IMR-90 (cell line): ENCODE data around the gene ANK2.

Experiments used
- BHLHE40 ChIP-seq: fragments of 150-350 bp; IDR thresholded peaks from 2 replicates; pipeline ENCODE4 v1.6.1; 2016; ENCODE audit warnings: mild to moderate bottlenecking, low read depth, low read length
- CEBPB ChIP-seq: IDR thresholded peaks from 2 replicates; pipeline ENCODE4 v1.6.1; 2012; ENCODE audit warnings: low read depth, low read length, improper control_type of control experiment
- TF ChIP-seq, protein P1 (sequence below): conservative IDR thresholded peaks from 2 replicates; pipeline ENCODE4 v1.5.1; 2012; ENCODE audit warnings: mild to moderate bottlenecking, low read depth, low read length, improper control_type of control experiment
- TF ChIP-seq, protein P2 (sequence below): fragments of 150-350 bp; IDR thresholded peaks from 2 replicates; pipeline ENCODE4 v1.6.1; 2016; ENCODE audit warnings: low read depth, mild to moderate bottlenecking, low read length, moderate library complexity, borderline replicate concordance

DNA sequence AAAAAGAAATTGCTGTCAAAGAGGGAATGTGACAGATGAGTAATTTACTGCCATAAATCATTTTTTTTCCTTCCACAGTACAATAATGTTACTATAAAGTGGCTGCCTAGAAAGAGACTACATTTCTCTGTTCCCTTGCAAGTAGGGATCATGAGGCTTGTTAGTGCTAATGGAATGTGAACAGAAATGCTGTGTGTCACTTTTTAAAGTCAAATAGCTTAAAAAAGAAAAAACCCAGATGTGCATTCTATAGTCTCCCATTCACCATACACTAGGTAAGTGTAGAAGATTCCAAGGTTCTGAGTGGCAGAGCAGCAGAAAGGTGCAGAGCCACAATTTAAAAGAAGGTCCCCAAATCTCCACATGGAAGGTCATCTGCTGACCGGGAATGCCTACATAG is 383.7 kb downstream of the ANK2 start:
- TF ChIP-seq CEBPB (no peak), BHLHE40 (no peak)
- TF ChIP-seq, protein P1, sequence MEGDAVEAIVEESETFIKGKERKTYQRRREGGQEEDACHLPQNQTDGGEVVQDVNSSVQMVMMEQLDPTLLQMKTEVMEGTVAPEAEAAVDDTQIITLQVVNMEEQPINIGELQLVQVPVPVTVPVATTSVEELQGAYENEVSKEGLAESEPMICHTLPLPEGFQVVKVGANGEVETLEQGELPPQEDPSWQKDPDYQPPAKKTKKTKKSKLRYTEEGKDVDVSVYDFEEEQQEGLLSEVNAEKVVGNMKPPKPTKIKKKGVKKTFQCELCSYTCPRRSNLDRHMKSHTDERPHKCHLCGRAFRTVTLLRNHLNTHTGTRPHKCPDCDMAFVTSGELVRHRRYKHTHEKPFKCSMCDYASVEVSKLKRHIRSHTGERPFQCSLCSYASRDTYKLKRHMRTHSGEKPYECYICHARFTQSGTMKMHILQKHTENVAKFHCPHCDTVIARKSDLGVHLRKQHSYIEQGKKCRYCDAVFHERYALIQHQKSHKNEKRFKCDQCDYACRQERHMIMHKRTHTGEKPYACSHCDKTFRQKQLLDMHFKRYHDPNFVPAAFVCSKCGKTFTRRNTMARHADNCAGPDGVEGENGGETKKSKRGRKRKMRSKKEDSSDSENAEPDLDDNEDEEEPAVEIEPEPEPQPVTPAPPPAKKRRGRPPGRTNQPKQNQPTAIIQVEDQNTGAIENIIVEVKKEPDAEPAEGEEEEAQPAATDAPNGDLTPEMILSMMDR, result no peak
- TF ChIP-seq, protein P2, sequence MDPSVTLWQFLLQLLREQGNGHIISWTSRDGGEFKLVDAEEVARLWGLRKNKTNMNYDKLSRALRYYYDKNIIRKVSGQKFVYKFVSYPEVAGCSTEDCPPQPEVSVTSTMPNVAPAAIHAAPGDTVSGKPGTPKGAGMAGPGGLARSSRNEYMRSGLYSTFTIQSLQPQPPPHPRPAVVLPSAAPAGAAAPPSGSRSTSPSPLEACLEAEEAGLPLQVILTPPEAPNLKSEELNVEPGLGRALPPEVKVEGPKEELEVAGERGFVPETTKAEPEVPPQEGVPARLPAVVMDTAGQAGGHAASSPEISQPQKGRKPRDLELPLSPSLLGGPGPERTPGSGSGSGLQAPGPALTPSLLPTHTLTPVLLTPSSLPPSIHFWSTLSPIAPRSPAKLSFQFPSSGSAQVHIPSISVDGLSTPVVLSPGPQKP, result no peak
